Hematopoietic multipotent progenitor cell treated with erythropoietin and hydrocortisone succinate and interleukin-3 and kit ligand, for 4 days (in vitro differentiated cells): ENCODE results near the gene APBA1.
A peak's percentile ranks its signal among the peaks of the same experiment; 100 is the strongest.
"Not testable (repeated sequence)": the region's sequence is repeated elsewhere in the genome, so short reads cannot be mapped to it uniquely, and the experiment has no call there.

ENCODE experiments used
- DNase-seq: peaks from one replicate; pipeline ENCODE4 v3.0.0-alpha.2; 2015

Gene APBA1

DNA sequence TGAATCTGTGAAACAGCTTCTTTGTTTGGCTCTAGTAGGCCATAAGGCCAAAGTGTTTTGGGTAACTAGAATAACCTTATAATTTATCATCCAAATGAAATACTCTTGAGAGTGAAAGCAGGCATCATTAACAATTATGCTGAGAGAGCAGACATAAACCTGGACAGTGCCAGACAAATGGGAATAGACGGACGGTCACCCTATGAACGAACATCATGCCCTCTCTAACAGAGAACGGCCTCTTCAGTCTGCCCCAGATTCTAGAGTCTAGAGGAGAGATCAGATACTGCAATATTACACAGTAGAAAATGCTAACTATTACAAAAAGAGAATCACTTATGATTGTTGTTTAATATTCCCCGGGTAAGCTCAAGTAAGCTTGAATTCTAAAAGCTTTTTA is 68.5 kb downstream of the APBA1 start:
- DNase-seq: no peak

DNA sequence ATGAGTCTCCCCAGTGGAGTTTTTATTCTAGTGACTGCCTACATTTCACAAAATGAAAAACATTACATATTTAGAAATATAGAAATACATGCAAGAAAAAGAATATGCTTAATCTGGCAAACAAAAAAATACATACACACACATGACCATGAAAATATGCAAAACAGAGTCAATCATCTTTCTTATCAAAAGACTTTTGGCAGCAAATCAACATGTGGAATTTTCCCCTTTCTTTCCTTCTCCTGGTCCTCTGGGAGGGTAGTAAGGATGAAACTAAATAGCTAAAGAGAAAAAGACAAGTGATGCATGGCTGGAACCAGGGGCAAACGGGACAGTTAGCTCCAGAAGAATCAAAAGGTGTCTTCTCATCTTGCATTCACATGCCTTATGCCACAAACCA is 69.4 kb downstream of the APBA1 start:
- no peak for DNase-seq

DNA sequence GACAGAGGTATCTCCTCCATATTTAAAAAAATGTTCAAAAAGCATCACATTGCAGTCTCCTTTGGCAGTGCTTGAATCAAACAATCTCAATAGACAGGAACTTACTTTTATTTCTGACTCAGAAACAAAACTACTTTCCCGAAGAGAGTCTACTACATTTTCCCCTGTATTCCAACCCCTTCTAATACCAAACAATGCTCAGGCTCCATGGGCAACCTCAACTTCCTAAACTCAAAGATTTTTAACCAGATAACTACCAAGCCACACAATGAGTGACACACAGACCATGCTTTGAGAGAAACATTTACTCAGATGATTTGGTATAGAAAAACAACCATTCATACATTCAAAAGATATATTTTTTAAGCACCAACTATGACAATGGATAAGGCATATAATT is 70.5 kb downstream of the APBA1 start:
- peak; percentile 16 for DNase-seq

DNA sequence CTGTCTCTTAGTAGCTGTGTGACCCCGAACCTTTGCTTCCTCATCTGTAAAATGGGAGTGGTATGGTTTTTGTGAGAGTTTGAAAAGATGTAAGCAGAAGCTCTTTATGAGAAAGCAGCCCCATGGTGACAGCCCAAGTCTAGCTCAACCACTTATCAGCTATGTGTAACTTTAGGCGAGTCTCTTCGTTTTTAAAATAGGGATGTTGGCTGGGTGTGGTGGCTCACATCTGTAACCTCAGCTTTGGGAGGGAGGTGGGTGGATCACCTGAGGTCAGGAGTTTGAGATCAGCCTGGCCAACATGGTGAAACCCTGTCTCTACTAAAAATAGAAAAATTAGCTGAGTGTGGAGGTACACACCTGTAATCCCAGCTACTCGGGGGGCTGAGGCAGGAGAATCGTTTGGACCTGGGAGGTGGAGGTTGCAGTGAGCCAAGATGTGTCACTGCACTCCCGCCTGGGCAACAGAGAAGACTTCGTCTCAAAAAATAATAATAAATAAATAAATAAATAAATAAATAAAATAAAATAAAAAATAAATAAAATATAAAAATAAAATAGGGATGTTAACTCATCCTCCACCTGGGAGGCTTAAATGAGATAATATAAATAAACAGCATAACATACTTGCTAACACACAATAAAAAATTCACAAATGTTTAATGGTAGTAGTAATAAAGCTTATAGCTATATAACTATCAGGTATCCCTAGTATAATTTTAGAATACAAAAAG is 71.7 kb downstream of the APBA1 start:
- DNase-seq: no peak

DNA sequence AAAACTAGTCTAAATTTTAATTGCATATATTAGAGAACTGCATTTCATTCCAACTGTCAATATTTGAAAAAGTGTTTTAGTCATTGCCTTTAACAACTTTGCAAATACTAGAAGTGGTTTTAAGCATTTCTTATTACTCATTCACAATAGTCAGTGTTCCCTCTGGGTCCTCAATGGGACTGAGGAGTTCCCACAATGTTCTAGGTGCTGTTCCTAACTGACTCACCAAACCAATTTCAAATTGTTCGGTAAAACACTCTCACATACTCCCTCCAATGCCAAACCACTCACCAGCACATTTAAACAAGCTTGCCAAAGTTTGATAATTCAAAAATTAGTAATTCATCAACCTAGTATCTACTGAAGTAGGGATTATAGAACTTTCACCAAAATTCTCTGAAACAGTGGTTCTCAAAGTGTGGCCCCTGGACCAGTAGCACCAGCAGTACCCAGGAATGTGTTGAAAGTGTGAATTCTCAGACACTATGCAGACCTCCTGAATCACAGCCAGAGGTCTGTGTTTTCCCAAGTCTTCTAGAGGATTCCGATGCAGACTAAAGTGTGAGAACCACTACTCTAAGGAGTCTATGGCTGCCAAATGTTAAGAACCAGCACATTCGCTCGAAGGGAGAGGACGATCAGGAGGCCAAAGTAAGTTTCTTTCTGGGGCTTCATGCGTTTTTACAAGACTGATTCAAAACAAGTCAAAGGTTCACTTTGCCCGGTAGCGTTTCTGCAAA is 72.8 kb downstream of the APBA1 start:
- DNase-seq: no peak

DNA sequence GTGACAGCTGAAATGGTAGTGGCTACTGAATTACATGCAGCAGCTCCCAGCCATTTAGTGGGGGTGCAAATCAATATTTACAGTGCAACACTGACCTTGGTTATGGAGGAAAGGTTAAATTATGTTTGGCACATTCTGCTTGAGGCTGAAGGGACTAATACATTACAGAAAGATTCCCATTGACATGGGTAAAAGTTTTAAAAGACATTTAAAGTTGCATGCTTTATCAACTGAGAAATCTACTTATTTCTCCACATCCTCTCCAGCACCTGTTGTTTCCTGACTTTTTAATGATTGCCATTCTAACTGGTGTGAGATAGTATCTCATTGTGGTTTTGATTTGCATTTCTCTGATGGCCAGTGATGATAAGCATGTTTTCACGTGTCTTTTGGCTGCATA is 75.3 kb downstream of the APBA1 start:
- DNase-seq: not testable (repeated sequence)

DNA sequence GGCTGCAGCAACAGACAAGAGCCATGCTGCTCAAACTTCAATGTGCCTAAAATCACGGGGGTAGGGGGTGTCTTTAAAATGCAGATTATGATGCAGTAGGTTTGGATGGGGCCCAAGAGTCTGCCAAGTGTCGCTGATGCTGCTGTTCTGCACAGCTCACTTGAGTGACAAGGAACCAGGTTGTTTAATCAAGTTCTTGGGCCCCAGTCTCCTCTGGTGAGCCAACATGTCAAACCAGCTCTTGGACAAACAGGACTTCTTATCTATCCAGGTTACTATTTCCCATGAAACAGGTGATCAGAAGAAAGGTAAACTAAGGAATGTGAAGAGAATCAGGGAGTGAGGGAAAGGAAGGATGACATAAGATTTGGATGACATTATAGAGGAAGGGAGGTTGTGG is 78.0 kb downstream of the APBA1 start:
- no peak for DNase-seq

DNA sequence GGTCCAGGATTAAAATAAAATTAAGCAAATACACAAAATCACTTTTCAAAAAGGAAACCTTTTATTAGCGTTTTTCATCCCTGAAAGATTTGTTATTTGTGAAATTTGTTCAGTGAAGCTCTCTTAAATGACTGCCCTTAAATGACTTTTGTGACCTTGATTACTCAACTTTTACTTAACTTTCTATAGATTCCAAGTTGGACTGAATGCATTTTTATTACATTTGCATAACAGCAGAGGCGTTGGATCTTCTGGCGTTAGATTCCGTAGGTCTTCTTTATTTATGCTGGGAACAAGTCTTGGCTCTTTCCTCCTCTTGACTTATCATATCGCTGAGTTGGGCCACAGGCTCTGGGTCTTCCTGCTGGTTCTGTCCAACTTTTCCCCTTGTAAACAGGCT is 78.4 kb downstream of the APBA1 start:
- no peak for DNase-seq

DNA sequence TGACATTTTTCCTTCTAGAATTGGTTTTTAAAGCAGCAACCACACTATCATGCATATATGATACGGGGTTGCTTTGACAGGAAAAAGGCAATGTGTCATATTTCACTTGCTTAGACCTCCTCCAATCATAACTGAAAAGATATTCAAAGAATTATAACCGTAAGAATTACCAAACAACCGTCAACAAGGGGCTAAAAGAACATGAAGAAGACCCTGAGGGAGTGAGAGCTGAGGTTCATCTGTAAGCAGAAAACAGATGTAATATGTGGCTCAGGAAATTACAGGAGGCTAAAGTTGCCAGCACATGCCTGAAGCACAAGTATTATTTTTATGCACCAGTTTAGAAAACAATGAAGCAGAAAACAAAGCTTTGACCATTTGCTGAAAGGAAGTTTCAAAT is 78.9 kb downstream of the APBA1 start:
- DNase-seq: peak; percentile 15

DNA sequence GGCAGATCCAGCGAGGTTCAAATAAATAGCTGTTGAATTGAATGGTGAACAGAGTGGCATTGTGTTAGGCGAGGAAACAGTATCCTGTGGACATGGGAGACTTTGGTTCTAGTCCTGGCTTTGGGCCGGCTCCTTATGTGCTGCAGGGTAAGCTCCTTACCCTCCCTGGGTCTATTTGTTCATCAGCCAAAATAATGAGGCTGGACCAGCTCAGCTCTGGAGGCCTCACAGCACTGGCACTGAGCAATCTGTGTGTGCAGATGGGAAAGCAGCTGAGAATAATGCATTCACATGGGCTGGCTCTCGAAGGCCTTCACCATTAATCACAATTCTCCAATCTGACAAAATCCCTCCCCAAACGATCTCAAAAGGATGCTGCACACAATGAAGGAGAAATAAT is 81.9 kb downstream of the APBA1 start:
- no peak for DNase-seq

DNA sequence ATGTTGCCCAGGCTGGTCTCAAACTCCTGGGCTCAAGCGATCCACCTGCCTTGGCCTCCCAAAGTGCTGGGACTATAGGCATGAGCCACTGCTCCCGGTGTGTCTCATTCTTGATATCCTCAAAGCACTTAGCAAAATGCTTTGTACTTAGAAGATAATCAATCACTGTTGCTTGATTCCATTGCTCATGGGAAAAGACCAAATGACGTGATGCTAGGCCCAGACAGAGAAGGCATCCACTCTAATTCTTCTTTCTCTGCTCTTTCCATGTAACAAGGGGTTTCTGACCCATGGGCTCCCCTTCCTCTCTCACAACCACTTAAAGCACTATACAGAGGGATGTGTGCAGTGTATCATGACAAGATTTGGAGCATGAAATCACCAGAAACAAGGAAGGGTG is 83.0 kb downstream of the APBA1 start:
- DNase-seq: no peak

DNA sequence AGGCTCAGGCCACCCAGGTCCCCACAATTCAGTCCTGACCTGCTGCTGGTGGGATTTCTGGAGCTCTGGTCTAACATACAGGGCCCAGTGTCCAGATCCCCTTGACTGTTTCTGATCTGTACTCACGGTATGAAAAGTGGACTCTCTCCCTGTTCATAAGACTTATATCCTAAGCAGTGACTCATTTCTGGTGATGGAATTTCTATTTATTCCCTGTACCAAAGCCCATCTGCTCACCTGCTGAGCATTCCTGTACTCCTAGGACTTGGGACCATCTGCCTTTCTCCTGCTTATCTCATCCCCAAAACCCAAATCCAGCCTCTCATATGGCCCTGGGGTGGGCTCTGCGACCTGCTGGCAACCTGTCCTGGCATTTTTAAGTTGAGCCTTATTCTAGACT is 86.6 kb downstream of the APBA1 start:
- no peak for DNase-seq

DNA sequence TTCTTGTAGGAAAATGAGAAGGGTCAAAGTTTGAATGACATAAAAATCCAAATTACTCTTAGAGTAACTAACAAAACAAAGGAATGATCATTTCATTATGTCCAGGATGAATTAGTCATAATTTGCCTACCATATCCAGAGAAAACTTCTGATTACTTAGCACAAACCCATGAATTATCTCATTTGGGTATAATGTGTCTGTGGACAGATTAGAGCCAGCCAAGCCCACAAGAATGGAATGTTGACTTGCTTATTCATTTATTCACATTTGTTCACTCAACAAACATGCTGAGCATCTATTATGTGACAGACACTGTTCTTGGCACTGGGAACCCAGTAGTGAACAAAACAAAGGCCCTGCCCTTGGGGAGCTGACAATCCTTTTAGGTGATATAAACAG is 87.4 kb downstream of the APBA1 start:
- no peak for DNase-seq

DNA sequence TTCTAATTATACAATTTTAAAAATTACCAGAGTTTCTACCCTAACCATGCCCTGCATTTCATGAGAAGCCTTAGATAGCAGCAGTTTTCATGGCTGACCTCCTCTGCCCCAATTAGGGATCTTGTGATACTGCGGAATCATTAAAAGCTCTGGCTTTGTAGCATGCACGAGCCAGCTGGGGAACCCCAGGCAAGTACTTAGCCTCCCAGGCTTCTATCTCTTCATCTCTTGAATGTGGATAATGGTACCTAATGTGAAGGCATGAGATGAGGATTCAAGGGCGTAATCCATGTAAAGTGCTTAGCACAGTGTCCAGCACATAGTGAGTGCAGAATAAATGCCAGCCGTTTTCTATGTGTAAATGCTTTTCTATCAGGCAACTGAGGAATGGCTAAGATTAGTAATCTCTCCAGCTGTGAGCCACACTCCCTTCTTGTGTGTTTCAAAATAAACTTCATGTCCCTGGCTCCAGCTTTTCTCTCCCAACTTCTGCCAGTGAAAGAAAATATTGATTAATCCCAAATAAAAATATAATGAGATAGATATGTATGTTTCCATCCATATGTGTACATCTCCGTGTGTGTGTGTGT is 88.4 kb downstream of the APBA1 start:
- DNase-seq: no peak

DNA sequence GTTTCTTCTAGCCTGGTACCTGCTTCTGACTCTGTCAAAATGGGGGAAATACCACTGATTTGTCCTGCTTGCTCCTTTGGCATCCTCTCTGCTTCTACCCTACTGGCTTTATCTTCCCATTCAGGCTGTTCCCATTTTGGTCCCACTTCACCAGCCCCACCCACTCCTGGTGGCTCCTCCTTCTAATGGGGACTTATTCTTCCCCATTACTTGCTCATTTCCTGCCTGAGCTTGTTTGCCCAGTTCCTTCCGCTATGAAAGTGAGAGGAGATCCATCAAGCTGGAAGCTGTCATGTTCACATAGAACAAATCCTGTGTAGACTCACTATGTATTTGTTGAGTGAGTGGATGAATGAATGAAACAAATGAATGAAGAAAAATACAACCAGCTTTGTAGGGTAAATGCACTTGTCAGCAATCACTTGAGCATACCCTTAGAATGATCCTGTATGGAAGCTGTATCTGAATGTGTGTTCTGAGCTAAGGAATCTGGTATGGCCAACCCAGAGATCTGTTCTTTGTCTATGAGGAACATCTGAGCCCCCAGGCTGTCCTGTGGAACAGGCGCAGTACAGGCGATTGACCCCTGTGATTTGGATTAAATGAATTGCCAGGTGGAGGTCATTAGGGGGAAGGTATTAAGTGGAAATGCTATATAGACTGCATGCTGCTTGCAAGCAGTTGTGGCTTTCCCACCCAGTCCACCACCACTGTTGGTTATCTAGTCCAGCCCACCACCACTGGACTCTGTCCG is 89.5 kb downstream of the APBA1 start:
- DNase-seq: peak; percentile 13

DNA sequence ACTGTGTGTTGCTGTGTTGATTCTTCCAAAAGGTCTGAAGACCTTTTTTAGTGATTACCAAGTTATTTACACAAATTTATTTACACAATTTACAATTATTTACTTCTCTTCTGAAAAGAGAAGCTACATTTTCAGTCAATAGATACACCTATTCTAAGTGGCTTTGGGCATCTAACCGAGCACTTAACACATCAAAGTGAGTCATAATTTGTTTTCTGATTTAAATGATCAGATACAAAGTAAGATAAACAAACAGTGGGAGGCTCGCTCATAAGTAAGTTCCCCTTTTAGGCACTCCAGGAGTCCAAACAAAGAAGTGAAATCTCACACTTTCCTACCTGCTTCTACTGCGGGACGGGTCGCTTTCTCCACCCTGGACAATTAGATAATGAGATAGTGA is 90.2 kb downstream of the APBA1 start:
- DNase-seq: peak; percentile 42

DNA sequence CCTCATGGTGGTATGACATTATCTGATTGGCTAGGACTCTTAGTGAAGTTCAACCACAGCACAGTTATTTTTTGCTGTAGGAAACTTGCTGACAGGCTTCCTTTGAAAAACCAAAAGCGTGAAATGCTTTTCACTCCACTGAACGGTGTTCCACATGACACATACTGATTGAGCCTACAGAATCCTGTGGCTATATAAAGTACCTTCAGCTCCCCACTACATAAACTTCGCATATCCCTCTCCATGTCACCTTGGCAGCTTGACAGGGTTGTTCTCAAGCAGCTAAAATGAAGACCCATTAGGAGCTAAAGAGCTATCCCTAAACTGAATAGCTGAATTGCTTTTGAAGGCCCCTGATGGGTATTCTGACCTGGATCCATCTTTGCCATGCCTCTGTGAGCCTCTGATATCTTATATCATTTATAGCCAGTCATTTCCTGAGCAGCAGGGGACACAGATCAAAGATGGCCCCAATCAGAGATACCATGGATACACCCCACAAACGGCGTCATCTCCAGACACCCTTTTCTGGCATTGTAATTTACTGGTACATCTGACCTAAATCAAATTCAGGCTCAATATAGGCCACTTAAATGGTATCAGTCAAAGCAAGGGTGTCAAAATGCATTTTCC is 91.5 kb downstream of the APBA1 start:
- peak; percentile 65 for DNase-seq

DNA sequence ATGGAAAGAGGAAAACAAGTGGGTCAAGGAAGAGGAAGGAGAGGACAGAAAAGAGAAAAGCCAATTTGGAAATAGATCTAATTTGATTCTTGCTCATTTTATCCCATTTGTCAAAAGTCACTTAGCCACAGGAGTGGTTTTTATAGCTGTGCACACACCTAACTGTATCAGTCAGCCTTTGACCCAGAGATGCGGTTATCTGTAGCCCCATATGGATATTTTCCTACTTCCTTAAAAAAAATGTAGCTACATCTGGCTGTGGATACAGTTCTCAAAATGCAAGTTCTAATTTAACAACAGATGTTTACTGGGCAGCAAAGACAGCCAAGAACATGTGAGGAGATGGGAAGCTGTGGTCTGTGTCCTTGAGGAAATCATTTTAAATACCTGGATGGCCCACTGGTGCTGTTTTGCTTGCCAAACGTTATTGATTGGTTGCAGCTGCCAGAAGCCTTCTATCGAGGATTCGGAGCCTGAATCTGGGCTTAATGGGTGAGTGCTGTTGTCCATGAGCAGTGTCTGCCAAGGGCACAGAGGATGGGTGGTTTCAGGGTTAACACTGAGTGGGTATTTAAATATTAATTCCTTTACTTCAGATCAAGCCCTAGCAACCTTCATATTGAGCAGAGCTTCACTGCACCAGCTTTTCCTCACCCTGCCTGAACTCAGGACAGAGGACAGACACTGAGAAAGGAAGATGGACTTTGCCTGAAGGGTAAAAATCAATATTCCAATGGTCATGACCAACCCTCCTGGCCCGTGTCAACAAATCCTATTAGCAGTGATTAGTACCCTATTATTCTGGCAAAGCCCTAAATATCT is 92.2 kb downstream of the APBA1 start:
- peak; percentile 28 for DNase-seq

DNA sequence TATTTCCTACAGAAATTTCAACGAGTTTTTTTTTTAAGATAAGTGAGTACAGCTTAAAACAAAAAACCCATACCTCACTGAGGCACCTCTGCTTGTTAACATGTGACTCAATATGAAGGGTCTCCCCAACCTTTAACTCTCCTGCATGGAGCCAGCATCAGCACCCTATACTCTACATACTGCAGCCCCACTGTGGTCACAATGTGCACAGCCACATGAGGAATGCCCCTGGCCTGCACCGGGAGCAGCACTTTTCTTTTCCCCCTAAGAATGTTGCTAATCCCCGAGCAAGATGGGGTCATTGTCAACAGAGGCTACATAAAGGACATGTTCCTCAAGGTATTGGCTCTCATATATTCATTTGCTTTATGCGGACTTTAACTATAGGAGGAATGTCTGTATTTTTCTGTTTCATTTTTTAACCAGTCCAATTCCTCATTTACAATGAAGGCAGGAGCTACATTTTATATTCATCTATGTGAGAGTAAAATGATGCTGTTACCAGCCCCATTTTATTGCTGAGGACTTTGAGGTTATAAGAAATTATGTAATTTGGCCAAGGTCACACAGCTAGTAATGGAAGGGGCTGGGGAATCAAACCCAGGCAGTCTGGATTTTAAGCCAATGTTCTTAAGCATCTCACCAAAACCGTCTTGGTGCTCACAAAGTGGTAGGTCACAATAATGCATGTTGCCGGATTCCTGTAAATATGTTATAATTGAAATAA is 93.0 kb downstream of the APBA1 start:
- DNase-seq: no peak

DNA sequence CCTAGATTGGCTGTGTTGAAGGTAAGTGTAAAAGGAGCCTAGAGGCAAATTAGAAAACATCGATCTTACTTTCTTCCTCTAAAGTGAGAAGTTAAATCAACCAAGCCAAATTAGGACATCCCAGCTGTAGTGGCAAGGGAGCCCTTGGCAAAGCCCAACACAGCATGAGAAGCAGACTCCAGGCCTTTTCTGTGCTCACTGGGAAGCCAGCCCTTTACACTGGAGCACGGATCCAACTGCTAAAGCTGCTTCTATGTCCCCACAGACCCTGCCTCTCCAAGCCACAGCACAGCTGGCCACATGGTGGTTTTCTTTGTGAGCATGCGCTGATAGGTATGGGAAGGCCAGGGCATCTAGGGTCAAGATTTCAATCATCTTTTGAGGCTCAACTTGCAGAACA is 94.1 kb downstream of the APBA1 start:
- no peak for DNase-seq

DNA sequence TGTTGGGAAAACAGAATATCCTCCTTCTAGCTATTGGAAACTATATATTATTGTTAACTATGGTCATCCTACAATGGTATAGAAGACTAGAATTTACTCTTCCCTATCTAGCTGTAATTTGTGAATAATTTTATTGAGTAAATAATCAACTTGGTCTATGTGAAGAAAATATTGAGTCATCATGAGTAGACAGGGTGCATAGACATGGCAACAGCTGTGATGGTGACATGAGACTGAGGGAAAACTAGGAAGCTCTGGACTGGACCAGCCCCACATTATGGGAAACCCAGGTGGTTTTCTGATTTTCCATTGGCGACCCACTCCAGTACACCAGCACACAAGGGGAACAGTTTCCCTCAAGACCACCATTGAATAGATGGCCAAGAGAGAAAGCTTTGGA is 95.0 kb downstream of the APBA1 start:
- DNase-seq: no peak

DNA sequence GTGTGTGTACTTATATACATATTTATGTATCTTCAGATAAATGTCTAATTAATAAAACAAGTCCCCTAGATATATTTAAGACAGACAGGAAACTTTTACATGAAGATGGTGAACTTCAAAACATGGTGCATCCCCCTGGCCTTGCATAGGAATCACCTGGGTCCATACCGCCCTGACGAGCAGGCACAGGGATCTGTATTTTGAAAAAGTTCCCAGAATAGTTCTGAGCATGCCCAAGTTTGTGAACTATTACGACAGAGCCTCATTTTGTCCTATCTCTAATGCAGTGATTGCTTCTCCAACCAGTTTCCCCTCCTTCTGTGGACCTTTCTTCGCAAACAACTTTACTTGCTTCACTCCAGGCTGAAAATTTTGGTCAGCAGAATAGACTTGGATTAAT is 98.1 kb downstream of the APBA1 start:
- DNase-seq: no peak
